PC-9 (cell line): ENCODE results near the gene OOSP4A. TPM values are rescaled to one million over a fixed set of nuclear protein-coding genes. Genes with fewer than 3 reads are reported as not detected.
"Not testable (repeated sequence)": the region's sequence is repeated elsewhere in the genome, so short reads cannot be mapped to it uniquely, and the experiment has no call there.

Experiments used
- BruUV-seq: library from RNA; stranded (reverse); fragments of 400-500 nt; replicated peaks from 2 replicates; lab custom pipeline; 2021; lab: Mats Ljungman, UMichigan
- CTCF ChIA-PET: fragments of 300-600 bp; sonication (Branson Sonifier 250); formaldehyde crosslinking; loops from one replicate; lab custom pipeline; 2022; ENCODE audit warnings: antibody characterized with exemption; lab: Charles Lee
- POLR2A ChIA-PET: fragments of 300-600 bp; sonication (Branson Sonifier 250); formaldehyde crosslinking; loops from one replicate; lab custom pipeline; 2022; ENCODE audit warnings: antibody characterized with exemption; ENCODE audit not compliant: unreplicated experiment; lab: Charles Lee
- DNase-seq, 2 experiments: peaks; one replicate each; pipeline versions ENCODE4 v3.0.0 to v3.0.0-alpha.2; 2015 to 2022; ENCODE audit warnings: mixed read lengths in 1 of 2
- H2AFZ ChIP-seq: fragments of 200-600 bp; sonication (generic); 2 replicates; pipeline ENCODE4 v1.8.1; 2017; ENCODE audit warnings: antibody characterized with exemption
- H3F3A ChIP-seq: fragments of 200-600 bp; sonication (generic); 2 replicates; pipeline ENCODE4 v1.8.1; 2017; ENCODE audit warnings: antibody characterized with exemption, mild to moderate bottlenecking, low read depth; ENCODE audit not compliant: insufficient read depth
- H3K27ac ChIP-seq: fragments of 200-600 bp; sonication (generic); 2 replicates; pipeline ENCODE4 v1.6.1; 2016; ENCODE audit warnings: mixed run types
- H3K27me3 ChIP-seq: fragments of 200-600 bp; sonication (generic); 2 replicates; pipeline ENCODE4 v1.6.1; 2016; ENCODE audit warnings: low read depth, mixed run types; ENCODE audit not compliant: insufficient read depth
- H3K36me3 ChIP-seq: fragments of 200-600 bp; sonication (generic); 2 replicates; pipeline ENCODE4 v1.6.1; 2016; ENCODE audit warnings: low read depth, mixed run types
- H3K4me1 ChIP-seq: fragments of 200-600 bp; sonication (generic); replicated peaks from 2 replicates; pipeline ENCODE4 v1.6.1; 2016; ENCODE audit warnings: mixed run types; ENCODE audit not compliant: insufficient read depth
- H3K4me2 ChIP-seq: fragments of 200-600 bp; sonication (generic); 2 replicates; pipeline ENCODE4 v1.6.1; 2017; ENCODE audit warnings: mixed run types
- H3K4me3 ChIP-seq: fragments of 200-600 bp; sonication (generic); 2 replicates; pipeline ENCODE4 v1.6.1; 2016; ENCODE audit warnings: mixed run types
- H3K79me2 ChIP-seq: fragments of 200-600 bp; sonication (generic); 2 replicates; pipeline ENCODE4 v1.6.1; 2017; ENCODE audit warnings: low read depth, mixed run types
- H3K9me2 ChIP-seq: fragments of 200-600 bp; sonication (generic); 2 replicates; pipeline ENCODE4 v1.8.1; 2017; ENCODE audit warnings: mild to moderate bottlenecking; ENCODE audit not compliant: insufficient read depth
- H3K9me3 ChIP-seq: fragments of 200-600 bp; sonication (generic); 2 replicates; pipeline ENCODE4 v1.8.1; 2016; ENCODE audit warnings: low read depth; ENCODE audit not compliant: insufficient read depth
- H4K20me1 ChIP-seq: fragments of 200-600 bp; sonication (generic); 2 replicates; pipeline ENCODE4 v1.8.1; 2017; ENCODE audit not compliant: insufficient read depth
- CTCF ChIP-seq: fragments of 200-600 bp; sonication (generic); conservative IDR thresholded peaks from 2 replicates; pipeline ENCODE4 v1.6.1; 2017; ENCODE audit warnings: mixed run types, antibody characterized with exemption, mild to moderate bottlenecking, moderate library complexity
- EZH2 ChIP-seq: fragments of 200-600 bp; sonication (generic); IDR thresholded peaks from 2 replicates; pipeline ENCODE4 v1.8.0; 2017; ENCODE audit warnings: antibody characterized with exemption, low read depth
- intact Hi-C: fragments of 100-400 bp; cut with micrococcal nuclease; formaldehyde crosslinking; loops from one replicate; pipeline ENCODE4 v1.10.0; 2022; ENCODE audit not compliant: unreplicated experiment
- total RNA-seq: library from RNA; stranded (reverse); gene quantifications from 2 replicates; pipeline ENCODE4 v1.2.3, GENCODE V29; 2021

OOSP4A gene
- total RNA-seq, 1 experiment from 2014 or later, result not detected

GRCh38 chr11:59981106-59981770 is 17.4 kb downstream of the OOSP4A start:
- Histone ChIP-seq H4K20me1 (no peaks in the 10 kb centered on the region), H3K27ac (no peak overlapping the region), H3F3A (no peaks in the 10 kb centered on the region), H3K79me2 (no peaks in the 10 kb centered on the region), H3K4me3 (no peak overlapping the region), H3K4me1 (no peaks in the 10 kb centered on the region), H2AFZ (no peak overlapping the region), H3K4me2 (no peak overlapping the region), H3K9me2 (no peaks in the 10 kb centered on the region), H3K27me3 (peaks cover 8% of the 10 kb centered on the region; the same call in 1 of the 2 replicates), H3K9me3 (no peaks in the 10 kb centered on the region), H3K36me3 (no peaks in the 10 kb centered on the region)
- intact Hi-C loops, result no loop called here
- DNase-seq, result no peak
- no TSS peak for BruUV-seq
- no peak for TF ChIP-seq EZH2
- no peak for TF ChIP-seq CTCF
- ChIA-PET POLR2A (no interaction called here), CTCF (no interaction called here)

GRCh38 chr11:59982037-59982436 is 18.2 kb downstream of the OOSP4A start:
- H3K4me1 ChIP-seq, H3K36me3 ChIP-seq, DNase-seq, BruUV-seq, H3K9me2 ChIP-seq, H3K4me2 ChIP-seq, H3K79me2 ChIP-seq, CTCF ChIA-PET, POLR2A ChIA-PET, H3K4me3 ChIP-seq, H2AFZ ChIP-seq, H3K27me3 ChIP-seq, H3K27ac ChIP-seq, H3K9me3 ChIP-seq, intact Hi-C loops, H4K20me1 ChIP-seq, H3F3A ChIP-seq: not testable (repeated sequence)

GRCh38 chr11:59983212-59983611 is 19.4 kb downstream of the OOSP4A start:
- no peaks in the 10 kb centered on the region for H3F3A ChIP-seq
- TF ChIP-seq EZH2 (no peak), CTCF (no peak)
- POLR2A ChIA-PET, result no interaction called here
- no peaks in the 10 kb centered on the region for H3K79me2 ChIP-seq
- H2AFZ ChIP-seq, result no peak overlapping the region
- BruUV-seq, result no TSS peak
- no peak for DNase-seq
- no peaks in the 10 kb centered on the region for H3K9me2 ChIP-seq
- no peak overlapping the region for H3K4me2 ChIP-seq
- H3K4me1 ChIP-seq, result no peaks in the 10 kb centered on the region
- intact Hi-C loops, result no loop called here
- no peaks in the 10 kb centered on the region for H4K20me1 ChIP-seq
- H3K27ac ChIP-seq, result no peak overlapping the region
- no peaks in the 10 kb centered on the region for H3K9me3 ChIP-seq
- peaks cover 8% of the 10 kb centered on the region; the same call in 1 of the 2 replicates for H3K27me3 ChIP-seq
- CTCF ChIA-PET, result no interaction called here
- H3K4me3 ChIP-seq, result no peak overlapping the region
- no peaks in the 10 kb centered on the region for H3K36me3 ChIP-seq

- no peaks in the 10 kb centered on the region for H3K36me3 ChIP-seq
- TF ChIP-seq EZH2 (no peak), CTCF (no peak)
- H4K20me1 ChIP-seq, result no peaks in the 10 kb centered on the region
- no peak overlapping the region for H3K27ac ChIP-seq
- intact Hi-C loops, result no loop called here
- peaks cover 8% of the 10 kb centered on the region; the same call in 1 of the 2 replicates for H3K27me3 ChIP-seq
- no peak overlapping the region for H3K4me3 ChIP-seq
- DNase-seq, result no peak
- no peaks in the 10 kb centered on the region for H3K4me1 ChIP-seq
- H3F3A ChIP-seq, result no peaks in the 10 kb centered on the region
- H2AFZ ChIP-seq, result no peak overlapping the region
- ChIA-PET CTCF (no interaction called here), POLR2A (no interaction called here)
- no peaks in the 10 kb centered on the region for H3K9me2 ChIP-seq
- no TSS peak for BruUV-seq
- H3K4me2 ChIP-seq, result no peak overlapping the region
- H3K9me3 ChIP-seq, result no peaks in the 10 kb centered on the region
- H3K79me2 ChIP-seq, result no peaks in the 10 kb centered on the region
Observed at GRCh38 chr11:59984368-59984767, 20.5 kb downstream of the OOSP4A start.
